Spleen (tissue), 7 donors: ENCODE results near the gene CASP14.

ENCODE experiments used
- POLR2A ChIP-seq, 3 donors: fragments of 450-650 bp; IDR thresholded peaks; one replicate each; pipeline ENCODE4 v1.5.1; 2017; ENCODE audit warnings: antibody characterized with exemption in 3 of 3, mild to moderate bottlenecking in 1 of 3
- TF ChIP-seq, protein P1 (sequence below), 11 experiments: fragments of 200-600 bp in 7 of 11; fragments of 450-650 bp in 4 of 11; sonication (generic) in 4 of 11; IDR thresholded peaks in 8 of 11; conservative IDR thresholded peaks in 3 of 11; 1 replicate in 7 of 11; 2 replicates in 4 of 11; pipeline versions ENCODE4 v1.4.0 to v1.8.0; 2016 to 2021; ENCODE audit warnings: antibody characterized with exemption in 11 of 11, inconsistent platforms in 4 of 11, mild to moderate bottlenecking in 1 of 11
- donor health status: DM: no; HTN: no; CAD: no; lungs with moderate emphysema.
- donor health status: DM: no; HTN: no; CAD: no.
- donor health status: DM: no; HTN: no; CAD: no.

DNA sequence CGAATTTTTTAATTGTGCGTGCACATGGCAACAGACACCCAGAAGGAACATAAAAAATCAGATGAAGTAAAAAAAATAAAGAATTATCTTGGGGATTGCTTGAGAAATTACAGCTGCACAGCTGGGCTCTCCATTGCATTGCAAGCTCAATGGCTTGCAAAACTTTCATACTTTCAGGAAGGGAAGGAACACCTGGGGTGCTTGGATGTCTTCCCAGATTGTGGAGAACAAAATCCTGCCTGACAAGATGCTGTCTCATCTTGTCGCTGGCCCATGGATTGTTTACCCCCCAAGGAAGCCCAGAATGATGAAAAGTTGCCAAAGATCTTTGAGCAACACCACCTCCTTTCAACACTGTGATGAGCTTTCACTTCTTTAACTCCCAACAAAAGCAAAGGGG, 11.0 kb upstream of the CASP14 start:
- TF ChIP-seq, protein P1, sequence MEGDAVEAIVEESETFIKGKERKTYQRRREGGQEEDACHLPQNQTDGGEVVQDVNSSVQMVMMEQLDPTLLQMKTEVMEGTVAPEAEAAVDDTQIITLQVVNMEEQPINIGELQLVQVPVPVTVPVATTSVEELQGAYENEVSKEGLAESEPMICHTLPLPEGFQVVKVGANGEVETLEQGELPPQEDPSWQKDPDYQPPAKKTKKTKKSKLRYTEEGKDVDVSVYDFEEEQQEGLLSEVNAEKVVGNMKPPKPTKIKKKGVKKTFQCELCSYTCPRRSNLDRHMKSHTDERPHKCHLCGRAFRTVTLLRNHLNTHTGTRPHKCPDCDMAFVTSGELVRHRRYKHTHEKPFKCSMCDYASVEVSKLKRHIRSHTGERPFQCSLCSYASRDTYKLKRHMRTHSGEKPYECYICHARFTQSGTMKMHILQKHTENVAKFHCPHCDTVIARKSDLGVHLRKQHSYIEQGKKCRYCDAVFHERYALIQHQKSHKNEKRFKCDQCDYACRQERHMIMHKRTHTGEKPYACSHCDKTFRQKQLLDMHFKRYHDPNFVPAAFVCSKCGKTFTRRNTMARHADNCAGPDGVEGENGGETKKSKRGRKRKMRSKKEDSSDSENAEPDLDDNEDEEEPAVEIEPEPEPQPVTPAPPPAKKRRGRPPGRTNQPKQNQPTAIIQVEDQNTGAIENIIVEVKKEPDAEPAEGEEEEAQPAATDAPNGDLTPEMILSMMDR (IDR thresholded peaks at IDR 0.05 in 8 of 11, conservative IDR thresholded peaks at IDR 0.05 in 3 of 11), result no peak
- TF ChIP-seq POLR2A (IDR thresholded peaks at IDR 0.05), result no peak
